Aorta (tissue), 5 donors: Measurements from ENCODE around the gene PAX7. TPM values are rescaled to one million over a fixed set of nuclear protein-coding genes. Genes with fewer than 3 reads are reported as not detected.
A peak's percentile ranks its signal among the peaks of the same experiment; 100 is the strongest.

Experiments used
- ATAC-seq: fragments of 200-7000 bp; cut with Tn5 transposase; one replicate; pipeline ENCODE4 v1.9.1; 2022; ENCODE audit warnings: moderate library complexity; ENCODE audit not compliant: low FRiP score
- DNase-seq, 2 donors: peaks; one replicate each; pipeline ENCODE4 v3.0.0-alpha.2; 2020
- H3K27ac ChIP-seq, 2 donors: one replicate each; pipeline ENCODE4 v1.5.1; 2013; ENCODE audit warnings: low read length in 2 of 2, mild to moderate bottlenecking in 2 of 2, moderate library complexity in 2 of 2, control low read depth in 1 of 2, inconsistent platforms in 1 of 2, low read depth in 1 of 2
- H3K27me3 ChIP-seq, 2 donors: one replicate each; pipeline ENCODE4 v1.6.1; 2013; ENCODE audit warnings: control low read depth in 1 of 2, low read length in 1 of 2, mild to moderate bottlenecking in 1 of 2, moderate library complexity in 1 of 2; ENCODE audit not compliant: insufficient read depth in 2 of 2, control insufficient read depth in 1 of 2
- H3K36me3 ChIP-seq, 2 donors: one replicate each; pipeline ENCODE4 v1.6.1; 2013; ENCODE audit warnings: control low read depth in 1 of 2, low read length in 1 of 2, mild to moderate bottlenecking in 1 of 2; ENCODE audit not compliant: insufficient read depth in 2 of 2, control insufficient read depth in 1 of 2
- H3K4me1 ChIP-seq, 2 donors: one replicate each; pipeline ENCODE4 v1.6.1; 2013; ENCODE audit warnings: low read length in 2 of 2, control low read depth in 1 of 2, mild to moderate bottlenecking in 1 of 2, moderate library complexity in 1 of 2; ENCODE audit not compliant: insufficient read depth in 2 of 2, control insufficient read depth in 1 of 2
- H3K4me3 ChIP-seq, 2 donors: one replicate each; pipeline ENCODE4 v1.5.1; 2013; ENCODE audit warnings: low read length in 2 of 2, control low read depth in 1 of 2, mild to moderate bottlenecking in 1 of 2
- H3K9me3 ChIP-seq: one replicate; pipeline ENCODE4 v1.6.1; 2013; ENCODE audit warnings: mild to moderate bottlenecking, low read length; ENCODE audit not compliant: control insufficient read depth
- WGBS, 2 donors: extraction: QIAGEN DNeasy Blood & Tissue Kit; methylation state at CpG; one replicate each; pipeline ENCODE4 v1.1.7; 2013; 5-methylcytosine and 5-hydroxymethylcytosine counted together
- intact Hi-C, 2 donors: fragments of 100-400 bp; cut with DNase I; formaldehyde crosslinking; loops; one replicate each; pipeline versions ENCODE4 v1.14.2 to v1.15.0; 2022
- polyA plus RNA-seq, 2 donors: library from polyadenylated mRNA; stranded (reverse); fragments of 200-250 nt; gene quantifications; one replicate each; pipeline ENCODE4 v1.2.3, GENCODE V29; 2013
- total RNA-seq, 2 donors: library from RNA; stranded (reverse); fragmentation: NEBNext Ultra II Directional; extraction: Animal tissue kit (Norgen Biotek cat#: 25700); gene quantifications; one replicate each; pipeline ENCODE4 v1.2.1, GENCODE V29; 2021
- donor health status: healthy with polysubstance abuse.
- donor health status: Bipolar disorder and iron deficiency.
- donor health status: DM: no; HTN: no; CAD: no.
- donor health status: DM: no; HTN: no; CAD: no.
- donor health status: DM: yes; HTN: yes; CAD: no.

PAX7 gene
- total and polyA plus RNA-seq, 4 donors, result not detected

GRCh38 chr1:18789246-18789645 lies 158.6 kb downstream of the PAX7 start:
- intact Hi-C loops, result no loop called here
- Histone ChIP-seq H3K27ac (no peak overlapping the region), H3K4me1 (no peaks in the 10 kb centered on the region), H3K36me3 (no peaks in the 10 kb centered on the region), H3K9me3 (peaks cover 9% of the 10 kb centered on the region), H3K4me3 (no peak overlapping the region), H3K27me3 (no peaks in the 10 kb centered on the region)
- no peak for ATAC-seq
- no peak for DNase-seq
- 70 to 80% methylated on average over 4 of the region's 4 CpGs for WGBS, 2 donors

GRCh38 chr1:18792747-18793146 lies 162.1 kb downstream of the PAX7 start:
- Histone ChIP-seq H3K9me3 (peaks cover 9% of the 10 kb centered on the region), H3K27me3 (no peaks in the 10 kb centered on the region), H3K27ac (no peak overlapping the region), H3K4me3 (no peak overlapping the region), H3K4me1 (no peaks in the 10 kb centered on the region), H3K36me3 (no peaks in the 10 kb centered on the region)
- intact Hi-C loops, result no loop called here
- ATAC-seq (no peak), DNase-seq (no peak)
- WGBS, 2 donors, result 84 to 94% methylated on average over 3 of the region's 3 CpGs

- peak in 1 of 2 donors; percentile 42 for DNase-seq
- no peak overlapping the region for H3K4me3 ChIP-seq
- 86 to 96% methylated on average over 10 of the region's 10 CpGs for WGBS, 2 donors
- ATAC-seq, result no peak
- no peak overlapping the region for H3K27ac ChIP-seq
- intact Hi-C loops, result no loop called here
- no peaks in the 10 kb centered on the region for H3K36me3 ChIP-seq
- no peaks in the 10 kb centered on the region for H3K4me1 ChIP-seq
- H3K27me3 ChIP-seq, result no peaks in the 10 kb centered on the region
- H3K9me3 ChIP-seq, result peaks cover 9% of the 10 kb centered on the region
Measured at GRCh38 chr1:18793164-18793563, 162.5 kb downstream of the PAX7 start.

DNA sequence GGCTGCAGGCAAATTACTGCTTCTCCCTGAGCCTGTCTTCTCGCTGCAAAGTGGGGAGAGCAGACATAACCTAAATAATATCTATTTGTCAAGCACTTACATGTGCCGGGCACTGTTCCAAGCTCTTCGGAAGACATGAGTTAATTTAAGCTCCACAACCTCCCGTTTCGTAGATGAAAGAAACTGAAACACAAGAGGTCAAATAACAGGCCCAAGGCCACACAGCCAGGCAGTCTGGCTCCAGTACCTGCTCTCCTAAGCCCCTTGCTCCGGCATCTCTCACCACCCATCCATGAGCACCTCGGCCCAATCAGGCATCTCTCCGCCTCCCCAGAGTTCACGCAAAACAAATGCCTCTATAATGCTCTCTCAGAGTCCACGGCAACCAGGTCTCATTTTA lies 163.4 kb downstream of the PAX7 start:
- intact Hi-C loops, result no loop called here
- ATAC-seq (no peak), DNase-seq (peak in 1 of 2 donors; percentile 19)
- Histone ChIP-seq H3K4me3 (no peak overlapping the region), H3K27me3 (no peaks in the 10 kb centered on the region), H3K27ac (no peak overlapping the region), H3K4me1 (no peaks in the 10 kb centered on the region), H3K36me3 (no peaks in the 10 kb centered on the region), H3K9me3 (peaks cover 9% of the 10 kb centered on the region)
- 59 to 61% methylated on average over 10 of the region's 10 CpGs for WGBS, 2 donors

- ATAC-seq (no peak), DNase-seq (peak in 1 of 2 donors; percentile 56)
- no peak overlapping the region for H3K4me3 ChIP-seq
- no peaks in the 10 kb centered on the region for H3K4me1 ChIP-seq
- no peaks in the 10 kb centered on the region for H3K27me3 ChIP-seq
- WGBS, 2 donors, result 67 to 83% methylated on average over 5 of the region's 5 CpGs
- H3K36me3 ChIP-seq, result no peaks in the 10 kb centered on the region
- H3K9me3 ChIP-seq, result peaks cover 9% of the 10 kb centered on the region
- intact Hi-C loops, result no loop called here
- H3K27ac ChIP-seq, result no peak overlapping the region
Measured at GRCh38 chr1:18794561-18794960, 163.9 kb downstream of the PAX7 start.

DNA sequence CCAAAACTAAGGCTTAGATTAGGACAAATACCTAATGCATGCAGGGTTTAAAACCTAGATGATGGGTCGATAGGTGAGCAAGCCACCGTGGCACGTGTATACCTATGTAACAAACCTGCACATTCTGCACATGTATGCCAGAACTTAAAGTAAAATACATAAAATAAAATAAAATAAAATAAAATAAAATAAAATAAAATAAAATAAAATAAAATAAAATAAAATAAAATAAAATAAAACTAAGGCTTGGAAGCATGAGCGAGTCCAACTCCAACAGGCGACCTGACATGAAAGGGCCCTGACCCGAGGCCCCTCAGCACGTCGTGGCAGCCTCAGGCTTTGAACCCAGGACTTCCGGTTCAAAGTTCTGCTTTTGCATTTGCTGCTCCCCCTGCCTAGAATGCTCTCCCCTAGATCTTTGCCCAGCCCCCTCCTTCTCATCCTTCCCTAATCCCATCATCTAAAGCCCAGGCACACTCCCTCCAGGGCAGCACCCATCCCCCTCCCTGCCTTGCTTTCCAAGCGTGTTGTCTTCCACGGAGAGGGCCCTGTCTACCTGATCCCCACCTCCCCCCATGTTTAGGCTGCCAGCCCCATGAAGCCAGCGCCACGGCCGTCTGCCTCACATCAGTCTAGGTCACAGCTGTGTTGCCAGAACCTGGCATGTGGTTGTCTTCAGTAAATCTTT lies 164.5 kb downstream of the PAX7 start:
- DNase-seq, result peak in 1 of 2 donors; percentile 42
- no peaks in the 10 kb centered on the region for H3K27me3 ChIP-seq

GRCh38 chr1:18796950-18797349 lies 166.3 kb downstream of the PAX7 start:
- Histone ChIP-seq H3K27me3 (no peaks in the 10 kb centered on the region), H3K4me1 (no peaks in the 10 kb centered on the region), H3K4me3 (no peak overlapping the region), H3K9me3 (peaks cover 8% of the 10 kb centered on the region), H3K27ac (no peak overlapping the region), H3K36me3 (no peaks in the 10 kb centered on the region)
- intact Hi-C loops, result no loop called here
- DNase-seq, result no peak
- ATAC-seq, result no peak
- WGBS, 2 donors, result 88 to 94% methylated on average over 3 of the region's 3 CpGs

More for the DNA sequence above, 164.5 kb downstream of the PAX7 start:
- intact Hi-C loops, result no loop called here
- H3K9me3 ChIP-seq, result peaks cover 9% of the 10 kb centered on the region
- no peaks in the 10 kb centered on the region for H3K4me1 ChIP-seq
- H3K27ac ChIP-seq, result no peak overlapping the region
- WGBS, 2 donors, result 79 to 87% methylated on average over 14 of the region's 14 CpGs
- H3K36me3 ChIP-seq, result no peaks in the 10 kb centered on the region
- ATAC-seq, result no peak
- no peak overlapping the region for H3K4me3 ChIP-seq

Other genes starting within 250 kb of the PAX7 start
- not detected for gene KLHDC7A, start 149.9 kb upstream of the PAX7 start, total RNA-seq
- gene KLHDC7A, start 149.9 kb upstream of the PAX7 start, polyA plus RNA-seq, result not detected
- gene TAS1R2, start 228.8 kb downstream of the PAX7 start, total RNA-seq, result not detected
- gene TAS1R2, start 228.8 kb downstream of the PAX7 start, polyA plus RNA-seq, result not detected